ENCODE measurements around the gene SOX6.
"Not testable (repeated sequence)": the region's sequence is repeated elsewhere in the genome, so short reads cannot be mapped to it uniquely, and the experiment has no call there.

Gene SOX6

GRCh38 chr11:16087886-16088285, 268.5 kb downstream of the SOX6 start:
- Histone ChIP-seq H3K36me3 (no peaks in the 10 kb centered on the region), H3K4me3 (no peak overlapping the region), H3K27me3 (no peaks in the 10 kb centered on the region), H3K4me1 (no peaks in the 10 kb centered on the region), H3K27ac (no peak overlapping the region), H4K20me1 (no peaks in the 10 kb centered on the region), H3K4me2 (no peak overlapping the region), H3K9me3 (replicated peaks in 1 of 11) (no peaks in the 10 kb centered on the region), H3K9ac (no peak overlapping the region)
- TF ChIP-seq Cebpa-rat (IDR thresholded peaks at IDR 0.05): no peak

GRCh38 chr11:16086229-16086819, 270.0 kb downstream of the SOX6 start:
- no peak for TF ChIP-seq Cebpa-rat (IDR thresholded peaks at IDR 0.05)
- Histone ChIP-seq H3K4me3 (no peak overlapping the region), H3K9me3 (replicated peaks in 1 of 11) (no peaks in the 10 kb centered on the region), H3K4me2 (no peak overlapping the region), H4K20me1 (no peaks in the 10 kb centered on the region), H3K4me1 (no peaks in the 10 kb centered on the region), H3K36me3 (no peaks in the 10 kb centered on the region), H3K27ac (no peak overlapping the region), H3K27me3 (no peaks in the 10 kb centered on the region), H3K9ac (no peak overlapping the region)

GRCh38 chr11:16082095-16083055, 274.0 kb downstream of the SOX6 start:
- Histone ChIP-seq H3K27me3 (no peaks in the 10 kb centered on the region), H3K4me3 (no peak overlapping the region), H4K20me1 (no peaks in the 10 kb centered on the region), H3K36me3 (no peaks in the 10 kb centered on the region), H3K9me3 (replicated peaks in 1 of 11) (peaks cover 0 to 3% (median 0%) of the 10 kb centered on the region in 11 experiments; a peak in 2 of 22 replicates), H3K4me1 (0 out of 20 replicates have a peak, but pooled peaks cover 0 to 7% (median 0%) of the 10 kb centered on the region in 10 experiments), H3K4me2 (no peak overlapping the region), H3K9ac (no peak overlapping the region), H3K27ac (no peak overlapping the region)
- no peak for TF ChIP-seq Cebpa-rat (IDR thresholded peaks at IDR 0.05)

- Histone ChIP-seq H4K20me1 (no peaks in the 10 kb centered on the region), H3K36me3 (no peaks in the 10 kb centered on the region), H3K27ac (no peak overlapping the region), H3K4me2 (no peak overlapping the region), H3K4me3 (no peak overlapping the region), H3K9ac (no peak overlapping the region), H3K4me1 (0 out of 20 replicates have a peak, but pooled peaks cover 0 to 7% (median 0%) of the 10 kb centered on the region in 10 experiments), H3K9me3 (replicated peaks in 1 of 11) (peaks cover 0 to 8% (median under 1%) of the 10 kb centered on the region in 11 experiments; a peak in 7 of 22 replicates), H3K27me3 (no peaks in the 10 kb centered on the region)
- TF ChIP-seq Cebpa-rat (IDR thresholded peaks at IDR 0.05): no peak
Observed at GRCh38 chr11:16081382-16082094, 274.8 kb downstream of the SOX6 start.

GRCh38 chr11:16080688-16081381, 275.5 kb downstream of the SOX6 start:
- H3K27me3 ChIP-seq: no peaks in the 10 kb centered on the region
- H3K9me3 ChIP-seq (replicated peaks in 1 of 11): peaks cover 0 to 15% (median 8%) of the 10 kb centered on the region in 11 experiments; a peak in 9 of 22 replicates
- H3K4me1 ChIP-seq: peaks cover 0 to 7% (median 0%) of the 10 kb centered on the region in 10 experiments; a peak in 2 of 20 replicates
- no peak overlapping the region for H3K4me3 ChIP-seq
- no peaks in the 10 kb centered on the region for H4K20me1 ChIP-seq
- H3K36me3 ChIP-seq: no peaks in the 10 kb centered on the region
- no peak overlapping the region for H3K9ac ChIP-seq
- H3K27ac ChIP-seq: no peak overlapping the region
- no peak for TF ChIP-seq Cebpa-rat (IDR thresholded peaks at IDR 0.05)
- no peak overlapping the region for H3K4me2 ChIP-seq

- Histone ChIP-seq H3K9me3 (replicated peaks in 1 of 11) (peaks cover 12 to 30% (median 25%) of the 10 kb centered on the region in 11 experiments), H3K4me1 (peaks cover 0 to 7% (median 0%) of the 10 kb centered on the region in 10 experiments; a peak in 2 of 20 replicates), H3K4me2 (no peak overlapping the region), H3K9ac (no peak overlapping the region), H3K27ac (no peak overlapping the region), H3K36me3 (no peaks in the 10 kb centered on the region), H3K4me3 (no peak overlapping the region), H3K27me3 (no peaks in the 10 kb centered on the region), H4K20me1 (no peaks in the 10 kb centered on the region)
- TF ChIP-seq Cebpa-rat (IDR thresholded peaks at IDR 0.05): no peak
Observed at GRCh38 chr11:16078936-16079335, 277.4 kb downstream of the SOX6 start.

GRCh38 chr11:16070573-16070972, 285.8 kb downstream of the SOX6 start:
- Histone ChIP-seq H3K36me3 (no peaks in the 10 kb centered on the region), H3K27me3 (no peaks in the 10 kb centered on the region), H3K4me3 (no peak overlapping the region), H3K4me2 (peak overlapping the region in 7 of 11 experiments; percentile 11 to 41 (median 24); a peak in 8 of 22 replicates), H3K27ac (peak overlapping the region in 2 of 11 experiments; percentile 7 to 47; a peak in 1 of 22 replicates), H3K9me3 (replicated peaks in 1 of 11) (peaks cover 12 to 18% (median 14%) of the 10 kb centered on the region in 11 experiments), H3K4me1 (peaks cover 0 to 12% (median 9%) of the 10 kb centered on the region in 10 experiments; a peak in 10 of 20 replicates), H3K9ac (no peak overlapping the region), H4K20me1 (no peaks in the 10 kb centered on the region)
- TF ChIP-seq Cebpa-rat (IDR thresholded peaks at IDR 0.05): no peak

- H3K27me3 ChIP-seq; H3K27ac ChIP-seq; H3K9ac ChIP-seq; H3K9me3 ChIP-seq (replicated peaks in 1 of 11); H3K4me3 ChIP-seq; H3K36me3 ChIP-seq; H4K20me1 ChIP-seq; H3K4me2 ChIP-seq: not testable (repeated sequence)
- peaks cover 0 to 12% (median 9%) of the 10 kb centered on the region in 10 experiments; a peak in 10 of 20 replicates for H3K4me1 ChIP-seq
Observed at GRCh38 chr11:16067268-16067667, 289.1 kb downstream of the SOX6 start.

Measured in BLaER1 treated with 17β-estradiol and CSF1 and Interleukin-3, amounts not matched to agents 10 nM and 100 nM (cell line).